Type B pancreatic cell (in vitro differentiated cells): Measurements from ENCODE around the gene RHBDD2. TPM values are rescaled to one million over a fixed set of nuclear protein-coding genes. Genes with fewer than 3 reads are reported as not detected.

ENCODE experiments used
- DNase-seq: peaks from one replicate; pipeline ENCODE4 v3.0.0; 2021; ENCODE audit warnings: mixed read lengths; ENCODE audit not compliant: unreplicated experiment; ENCODE audit errors: extremely low spot score
- H3K27ac Mint-ChIP-seq: 2 replicates; pipeline ENCODE4 v1.8.0; 2021; ENCODE audit warnings: mild to moderate bottlenecking, mixed read lengths
- H3K27me3 Mint-ChIP-seq: 2 replicates; pipeline ENCODE4 v1.8.0; 2021; ENCODE audit warnings: mixed read lengths
- H3K36me3 Mint-ChIP-seq: 2 replicates; pipeline ENCODE4 v1.8.0; 2021; ENCODE audit warnings: mixed read lengths
- H3K4me1 Mint-ChIP-seq: one replicate; pipeline ENCODE4 v1.8.0; 2021; ENCODE audit warnings: mixed read lengths; ENCODE audit not compliant: unreplicated experiment
- H3K4me3 Mint-ChIP-seq: 2 replicates; pipeline ENCODE4 v1.8.0; 2021; ENCODE audit warnings: mild to moderate bottlenecking, mixed read lengths
- H3K9me3 Mint-ChIP-seq: 2 replicates; pipeline ENCODE4 v1.8.0; 2021; ENCODE audit warnings: mixed read lengths
- total RNA-seq: library from RNA; stranded (reverse); gene quantifications from 2 replicates; pipeline ENCODE4 v1.2.1, GENCODE V29; 2021; ENCODE audit warnings: low replicate concordance
- TF ChIP-seq, protein P1 (sequence below): fragments of 200-600 bp; sonication (generic); conservative IDR thresholded peaks from 2 replicates; pipeline ENCODE4 v1.5.0; 2021; ENCODE audit warnings: antibody characterized with exemption, mild to moderate bottlenecking

Gene RHBDD2
- total RNA-seq, 1 donor from 2014 or later: 75.1 TPM

DNA sequence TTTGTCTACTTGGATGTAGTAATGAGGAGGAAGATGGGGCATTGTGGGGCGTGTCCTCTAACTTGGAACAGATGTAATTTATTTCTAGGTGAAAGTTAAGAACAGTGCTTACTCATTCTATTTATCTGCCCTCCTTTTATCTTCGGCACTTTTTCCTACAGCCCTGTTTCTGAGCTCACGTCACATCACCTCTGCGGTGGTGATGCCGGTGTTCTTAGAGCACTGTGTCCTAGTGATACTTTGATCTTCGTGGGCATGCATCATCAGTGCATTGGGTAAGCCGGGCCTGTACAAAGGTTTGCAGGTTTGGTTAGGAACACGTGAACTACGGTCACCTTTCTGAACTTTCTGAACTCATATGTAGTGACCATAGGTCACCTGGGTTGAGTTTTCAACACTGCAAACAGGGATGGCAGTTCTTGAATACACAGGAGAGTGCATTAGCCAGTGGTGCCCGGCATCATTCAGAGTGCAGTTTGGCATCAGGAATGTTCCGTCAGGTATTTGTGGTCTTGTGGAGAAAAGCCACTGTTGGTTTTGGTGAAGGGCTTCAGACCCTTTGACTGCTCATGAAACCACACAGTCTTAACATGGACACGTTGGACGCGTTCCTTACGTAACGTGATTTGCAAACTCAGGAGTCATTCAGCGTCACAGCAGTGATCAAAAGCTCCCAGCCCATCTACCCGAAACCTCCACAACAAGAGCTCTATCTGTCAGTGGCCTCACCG is 41.8 kb downstream of the RHBDD2 start:
- Mint-ChIP-seq H3K4me1 (peaks cover 39% of the 10 kb centered on the region), H3K27me3 (no peaks in the 10 kb centered on the region), H3K4me3 (peak overlapping the region; percentile 45), H3K9me3 (no peaks in the 10 kb centered on the region), H3K36me3 (peaks cover 8% of the 10 kb centered on the region), H3K27ac (peak overlapping the region; percentile 75)
- DNase-seq: no peak
- TF ChIP-seq, protein P1, sequence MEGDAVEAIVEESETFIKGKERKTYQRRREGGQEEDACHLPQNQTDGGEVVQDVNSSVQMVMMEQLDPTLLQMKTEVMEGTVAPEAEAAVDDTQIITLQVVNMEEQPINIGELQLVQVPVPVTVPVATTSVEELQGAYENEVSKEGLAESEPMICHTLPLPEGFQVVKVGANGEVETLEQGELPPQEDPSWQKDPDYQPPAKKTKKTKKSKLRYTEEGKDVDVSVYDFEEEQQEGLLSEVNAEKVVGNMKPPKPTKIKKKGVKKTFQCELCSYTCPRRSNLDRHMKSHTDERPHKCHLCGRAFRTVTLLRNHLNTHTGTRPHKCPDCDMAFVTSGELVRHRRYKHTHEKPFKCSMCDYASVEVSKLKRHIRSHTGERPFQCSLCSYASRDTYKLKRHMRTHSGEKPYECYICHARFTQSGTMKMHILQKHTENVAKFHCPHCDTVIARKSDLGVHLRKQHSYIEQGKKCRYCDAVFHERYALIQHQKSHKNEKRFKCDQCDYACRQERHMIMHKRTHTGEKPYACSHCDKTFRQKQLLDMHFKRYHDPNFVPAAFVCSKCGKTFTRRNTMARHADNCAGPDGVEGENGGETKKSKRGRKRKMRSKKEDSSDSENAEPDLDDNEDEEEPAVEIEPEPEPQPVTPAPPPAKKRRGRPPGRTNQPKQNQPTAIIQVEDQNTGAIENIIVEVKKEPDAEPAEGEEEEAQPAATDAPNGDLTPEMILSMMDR: no peak

DNA sequence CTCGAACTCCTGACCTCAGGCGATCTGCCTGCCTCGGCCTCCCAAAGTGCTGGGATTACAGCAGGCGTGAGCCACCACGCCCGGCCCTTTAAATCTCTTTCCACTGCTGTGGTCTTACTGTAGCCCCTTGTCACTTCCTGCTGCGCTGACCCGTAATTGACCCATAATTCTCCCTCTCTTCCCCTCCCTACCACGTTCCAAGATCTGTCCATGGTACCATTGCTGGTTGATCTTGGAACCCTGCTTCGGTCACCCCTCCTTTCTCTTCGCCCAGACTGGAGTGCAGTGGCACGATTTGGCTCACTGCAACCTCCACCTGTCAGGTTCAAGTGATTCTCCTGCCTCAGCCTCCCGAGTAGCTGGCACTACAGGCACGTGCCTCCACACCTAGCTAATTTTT is 42.6 kb downstream of the RHBDD2 start:
- no peak overlapping the region for H3K27ac Mint-ChIP-seq
- peak overlapping the region; percentile 29 for H3K4me3 Mint-ChIP-seq
- H3K4me1 Mint-ChIP-seq: peaks cover 37% of the 10 kb centered on the region
- H3K27me3 Mint-ChIP-seq: no peaks in the 10 kb centered on the region
- DNase-seq: no peak
- TF ChIP-seq, protein P1: no peak
- H3K36me3 Mint-ChIP-seq: peaks cover 11% of the 10 kb centered on the region
- no peaks in the 10 kb centered on the region for H3K9me3 Mint-ChIP-seq

DNA sequence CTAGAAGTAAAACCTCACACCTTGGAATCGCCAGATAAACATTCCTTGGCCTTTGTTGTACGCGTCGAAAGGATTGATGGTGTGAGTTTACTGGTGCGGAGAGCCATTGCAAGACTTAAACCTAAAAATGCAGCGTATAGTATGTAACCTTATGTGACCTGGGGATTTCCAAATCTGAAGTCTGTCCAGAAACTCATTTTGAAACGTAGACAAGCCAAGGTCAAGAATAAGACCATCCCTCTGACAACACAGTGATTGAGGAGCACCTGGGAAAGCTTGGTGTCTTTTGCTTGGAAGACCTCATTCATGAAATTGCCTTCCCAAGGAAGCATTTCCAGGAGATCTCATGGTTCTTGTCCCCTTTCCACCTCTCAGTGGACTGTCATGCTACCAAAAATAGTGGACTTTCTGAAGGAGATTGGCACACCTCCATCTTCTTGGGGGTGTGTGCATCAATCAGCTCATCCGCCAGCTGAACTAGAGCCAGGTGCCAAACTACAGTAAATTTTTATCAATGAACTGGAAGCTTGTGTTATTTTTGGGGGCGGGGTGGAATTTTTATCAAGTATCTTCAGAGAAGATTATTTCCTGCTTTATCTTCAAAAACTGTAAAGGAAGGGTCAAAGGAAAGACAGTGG is 44.3 kb downstream of the RHBDD2 start:
- H3K27ac Mint-ChIP-seq: peak overlapping the region; percentile 43

DNA sequence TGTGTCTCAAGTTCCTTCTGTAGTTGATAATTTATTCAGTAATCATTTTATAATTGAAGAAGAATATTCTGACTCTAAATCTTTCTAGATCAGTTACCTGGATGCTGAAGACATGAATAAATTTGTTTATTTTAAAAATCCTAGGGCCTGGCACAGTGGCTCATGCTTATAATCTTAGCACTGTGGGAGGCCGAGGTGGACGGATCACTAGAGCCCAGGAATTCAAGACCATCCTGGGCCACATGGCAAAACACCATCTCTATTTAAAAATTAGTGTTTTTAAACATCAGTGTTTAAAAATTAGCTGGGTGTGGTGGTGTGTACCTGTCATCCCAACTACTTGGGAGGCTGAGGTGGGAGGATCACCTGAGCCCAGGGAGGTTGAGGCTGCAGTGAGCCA is 45.4 kb downstream of the RHBDD2 start:
- DNase-seq: no peak
- peaks cover 8% of the 10 kb centered on the region for H3K36me3 Mint-ChIP-seq

More for the DNA sequence above, 44.3 kb downstream of the RHBDD2 start:
- H3K4me1 Mint-ChIP-seq: peaks cover 34% of the 10 kb centered on the region
- no peaks in the 10 kb centered on the region for H3K27me3 Mint-ChIP-seq
- TF ChIP-seq, protein P1: no peak
- DNase-seq: no peak
- no peak overlapping the region for H3K4me3 Mint-ChIP-seq
- H3K36me3 Mint-ChIP-seq: peaks cover 11% of the 10 kb centered on the region
- H3K9me3 Mint-ChIP-seq: no peaks in the 10 kb centered on the region

DNA sequence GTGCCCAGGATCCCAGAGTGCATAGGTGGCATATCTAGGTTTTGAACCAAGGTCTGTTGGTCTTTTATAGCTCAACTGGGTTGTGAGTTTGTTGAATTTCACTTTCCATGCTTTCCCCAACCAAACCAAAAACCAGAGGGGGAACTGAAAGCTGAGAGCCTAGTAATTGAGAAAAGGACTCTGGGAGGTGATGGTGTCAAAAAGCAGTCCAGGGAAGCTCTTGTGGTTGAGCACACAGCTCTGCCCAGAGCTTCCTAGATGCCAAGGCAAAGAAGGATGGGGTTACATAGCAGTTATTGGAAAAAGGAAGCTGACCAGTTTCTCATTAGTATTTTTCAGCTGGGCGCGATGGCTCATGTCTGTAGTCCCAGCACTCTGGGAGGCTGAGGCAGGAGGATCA is 46.1 kb downstream of the RHBDD2 start:
- Mint-ChIP-seq H3K9me3 (no peaks in the 10 kb centered on the region), H3K27ac (no peak overlapping the region), H3K4me3 (no peak overlapping the region), H3K27me3 (no peaks in the 10 kb centered on the region), H3K4me1 (peaks cover 20% of the 10 kb centered on the region), H3K36me3 (peaks cover 8% of the 10 kb centered on the region)
- DNase-seq: no peak
- TF ChIP-seq, protein P1: no peak

More for the DNA sequence above, 45.4 kb downstream of the RHBDD2 start:
- no peak overlapping the region for H3K4me3 Mint-ChIP-seq
- TF ChIP-seq, protein P1: no peak
- no peaks in the 10 kb centered on the region for H3K9me3 Mint-ChIP-seq
- no peaks in the 10 kb centered on the region for H3K27me3 Mint-ChIP-seq
- H3K4me1 Mint-ChIP-seq: peaks cover 25% of the 10 kb centered on the region
- no peak overlapping the region for H3K27ac Mint-ChIP-seq
